Right lobe of liver (tissue), 6 donors: ENCODE results near the gene SH3RF3. TPM values are rescaled to one million over a fixed set of nuclear protein-coding genes. Genes with fewer than 3 reads are reported as not detected.

ENCODE experiments used
- ATAC-seq, 4 donors: fragments of 200-7000 bp; cut with Tn5 transposase; one replicate each; pipeline ENCODE4 v1.9.1; 2020; ENCODE audit warnings: mild to moderate bottlenecking in 4 of 4, moderate library complexity in 4 of 4
- DNase-seq, 3 donors: peaks; one replicate each; pipeline ENCODE4 v3.0.0-alpha.2; 2020
- H3K27ac ChIP-seq, 3 donors: fragments of 200-600 bp; one replicate each; pipeline ENCODE4 v1.8.0; 2022
- H3K27me3 ChIP-seq, 2 donors: fragments of 200-600 bp; one replicate each; pipeline ENCODE4 v1.8.0; 2022
- H3K36me3 ChIP-seq, 4 donors: fragments of 200-600 bp; sonication (generic) in 1 of 4; one replicate each; pipeline versions ENCODE4 v1.5.1 to v1.8.0; 2017 to 2022; ENCODE audit warnings: control low read depth in 1 of 4
- H3K4me1 ChIP-seq, 4 donors: fragments of 200-600 bp; sonication (generic) in 1 of 4; one replicate each; pipeline versions ENCODE4 v1.5.1 to v1.8.0; 2017 to 2022; ENCODE audit warnings: control low read depth in 1 of 4
- H3K4me3 ChIP-seq, 3 donors: fragments of 200-600 bp; one replicate each; pipeline ENCODE4 v1.8.0; 2022
- H3K9me3 ChIP-seq, 4 donors: fragments of 200-600 bp; sonication (generic) in 1 of 4; one replicate each; pipeline versions ENCODE4 v1.5.1 to v1.8.0; 2017 to 2022; ENCODE audit warnings: control low read depth in 1 of 4
- POLR2A ChIP-seq: fragments of 450-650 bp; IDR thresholded peaks from one replicate; pipeline ENCODE4 v1.6.1; 2017; ENCODE audit warnings: antibody characterized with exemption, mild to moderate bottlenecking
- WGBS: methylation state at CpG from one replicate; pipeline ENCODE4 v1.1.6; 2018; ENCODE audit warnings: low coverage, low lambda C conversion rate; ENCODE audit not compliant: insufficient coverage; ENCODE audit errors: missing lambda C conversion rate; 5-methylcytosine and 5-hydroxymethylcytosine counted together
- intact Hi-C, 2 donors: fragments of 100-400 bp; cut with DNase I; formaldehyde crosslinking; loops; one replicate each; pipeline versions ENCODE4 v1.11.2 to v1.14.1; 2022
- total RNA-seq, 6 experiments: library from RNA; depleted of rRNA in 2 of 6; stranded (reverse); fragments of >200 nt in 2 of 6; fragmentation: NEBNext Ultra II Directional in 3 of 6; extraction: Animal tissue kit (Norgen Biotek cat#: 25700) in 3 of 6; gene quantifications; one replicate each; pipeline versions ENCODE4 v1.1.0 to v1.2.4, GENCODE V29; 2016 to 2023
- TF ChIP-seq, protein P1 (sequence below), 4 donors: fragments of 200-600 bp in 3 of 4; fragments of 450-650 bp in 1 of 4; IDR thresholded peaks; one replicate each; pipeline versions ENCODE4 v1.5.1 to v1.8.0; 2016 to 2022; ENCODE audit warnings: antibody characterized with exemption in 4 of 4, mild to moderate bottlenecking in 2 of 4
- donor health status: DM: no; HTN: yes; CAD: no.
- donor health status: DM: no; HTN: no; CAD: no.
- donor health status: DM: no; HTN: no; CAD: no.
- donor health status: DM: no; HTN: yes; CAD: no.
- donor health status: DM: no; HTN: yes; CAD: no.

The SH3RF3 gene
- total RNA-seq, 6 experiments from 2014 or later, result 0.68 to 1.6 (median 1.2) TPM

DNA sequence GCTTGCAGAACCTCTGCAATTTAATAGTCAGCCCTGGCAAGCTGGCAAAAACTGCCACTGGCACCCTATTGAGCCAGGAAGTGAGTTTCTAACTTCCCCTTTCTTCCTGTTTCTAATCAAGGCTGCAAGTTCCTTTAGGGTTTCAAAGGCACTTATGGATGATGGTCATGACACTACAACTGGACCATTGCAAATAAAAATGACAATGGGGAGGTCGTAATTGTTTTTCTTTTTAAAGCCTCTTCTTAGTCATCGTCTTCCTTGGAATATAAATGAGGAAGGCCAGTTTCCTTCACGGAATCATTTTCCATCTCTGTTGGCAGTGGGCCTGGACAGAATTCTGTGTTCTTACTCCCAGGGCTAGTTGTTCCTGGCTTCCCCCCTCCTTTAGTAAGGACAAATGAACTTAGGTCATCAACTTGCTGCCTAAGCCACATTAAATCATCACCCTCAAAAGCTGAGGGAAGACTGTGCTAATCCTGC lies 35.8 kb downstream of the SH3RF3 start:
- Histone ChIP-seq H3K27me3 (no peaks in the 10 kb centered on the region), H3K9me3 (no peaks in the 10 kb centered on the region), H3K4me3 (no peak overlapping the region), H3K36me3 (no peaks in the 10 kb centered on the region), H3K27ac (peak overlapping the region in 1 of 3 donors; percentile 15), H3K4me1 (no peaks in the 10 kb centered on the region)
- 48% methylated on average over 3 of the region's 3 CpGs for WGBS
- ATAC-seq, result peak; percentile 14 to 76 (median 60)
- DNase-seq, result no peak
- intact Hi-C loops, result no loop called here
- TF ChIP-seq POLR2A, result no peak
- TF ChIP-seq, protein P1, sequence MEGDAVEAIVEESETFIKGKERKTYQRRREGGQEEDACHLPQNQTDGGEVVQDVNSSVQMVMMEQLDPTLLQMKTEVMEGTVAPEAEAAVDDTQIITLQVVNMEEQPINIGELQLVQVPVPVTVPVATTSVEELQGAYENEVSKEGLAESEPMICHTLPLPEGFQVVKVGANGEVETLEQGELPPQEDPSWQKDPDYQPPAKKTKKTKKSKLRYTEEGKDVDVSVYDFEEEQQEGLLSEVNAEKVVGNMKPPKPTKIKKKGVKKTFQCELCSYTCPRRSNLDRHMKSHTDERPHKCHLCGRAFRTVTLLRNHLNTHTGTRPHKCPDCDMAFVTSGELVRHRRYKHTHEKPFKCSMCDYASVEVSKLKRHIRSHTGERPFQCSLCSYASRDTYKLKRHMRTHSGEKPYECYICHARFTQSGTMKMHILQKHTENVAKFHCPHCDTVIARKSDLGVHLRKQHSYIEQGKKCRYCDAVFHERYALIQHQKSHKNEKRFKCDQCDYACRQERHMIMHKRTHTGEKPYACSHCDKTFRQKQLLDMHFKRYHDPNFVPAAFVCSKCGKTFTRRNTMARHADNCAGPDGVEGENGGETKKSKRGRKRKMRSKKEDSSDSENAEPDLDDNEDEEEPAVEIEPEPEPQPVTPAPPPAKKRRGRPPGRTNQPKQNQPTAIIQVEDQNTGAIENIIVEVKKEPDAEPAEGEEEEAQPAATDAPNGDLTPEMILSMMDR (IDR thresholded peaks at IDR 0.05), result no peak

DNA sequence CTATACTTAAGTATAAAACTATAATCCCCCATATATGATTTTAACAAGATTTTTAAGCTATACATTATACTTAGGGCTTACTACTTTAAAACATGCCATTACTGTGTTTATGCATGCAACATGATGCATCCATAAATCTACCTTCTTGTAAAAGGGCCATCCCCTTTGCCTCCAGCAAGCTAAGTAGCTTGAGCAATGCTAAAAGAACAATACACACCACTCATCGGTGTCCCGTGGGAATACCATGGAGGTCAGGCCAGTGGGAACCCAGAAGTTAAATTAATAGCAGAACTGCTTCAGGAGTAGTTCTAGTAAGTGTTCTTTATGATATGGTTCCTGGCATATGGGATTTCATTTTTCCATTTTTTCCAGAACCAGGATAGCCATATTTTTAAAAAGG lies 37.8 kb downstream of the SH3RF3 start:
- H3K36me3 ChIP-seq, result no peaks in the 10 kb centered on the region
- intact Hi-C loops, result no loop called here
- DNase-seq, result no peak
- TF ChIP-seq, protein P1 (IDR thresholded peaks at IDR 0.05), result no peak
- no peak for TF ChIP-seq POLR2A
- no peak overlapping the region for H3K4me3 ChIP-seq
- 70% methylated on average over 2 of the region's 2 CpGs for WGBS
- no peak for ATAC-seq
- no peaks in the 10 kb centered on the region for H3K4me1 ChIP-seq
- H3K9me3 ChIP-seq, result no peaks in the 10 kb centered on the region
- H3K27me3 ChIP-seq, result no peaks in the 10 kb centered on the region
- no peak overlapping the region for H3K27ac ChIP-seq

DNA sequence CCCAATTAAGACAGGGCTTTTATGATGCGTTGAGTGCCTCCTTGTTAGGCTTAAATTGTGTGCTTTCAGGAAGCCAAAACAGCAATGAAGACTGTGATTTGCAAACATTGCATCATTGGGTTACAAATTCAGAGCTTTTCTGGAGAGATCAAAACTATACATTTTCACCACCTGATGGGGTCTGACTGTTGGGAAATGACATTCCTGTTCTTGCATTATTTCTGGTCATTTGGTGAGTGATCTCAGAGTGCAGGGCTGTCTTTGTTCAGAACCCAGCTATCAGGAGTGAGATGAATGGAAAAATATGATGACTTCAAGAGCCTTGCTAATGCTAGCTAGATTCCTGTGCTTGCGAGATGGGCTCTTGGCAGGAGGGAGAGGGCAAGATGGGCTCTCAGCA lies 39.1 kb downstream of the SH3RF3 start:
- DNase-seq (no peak), ATAC-seq (no peak)
- H3K4me1 ChIP-seq, result no peaks in the 10 kb centered on the region
- intact Hi-C loops, result no loop called here
- WGBS, result 83% methylated on average over 1 of the region's 2 CpGs
- H3K27ac ChIP-seq, result no peak overlapping the region
- H3K27me3 ChIP-seq, result no peaks in the 10 kb centered on the region
- TF ChIP-seq, protein P1 (IDR thresholded peaks at IDR 0.05), result no peak
- TF ChIP-seq POLR2A, result no peak
- H3K9me3 ChIP-seq, result no peaks in the 10 kb centered on the region
- no peak overlapping the region for H3K4me3 ChIP-seq
- no peaks in the 10 kb centered on the region for H3K36me3 ChIP-seq

DNA sequence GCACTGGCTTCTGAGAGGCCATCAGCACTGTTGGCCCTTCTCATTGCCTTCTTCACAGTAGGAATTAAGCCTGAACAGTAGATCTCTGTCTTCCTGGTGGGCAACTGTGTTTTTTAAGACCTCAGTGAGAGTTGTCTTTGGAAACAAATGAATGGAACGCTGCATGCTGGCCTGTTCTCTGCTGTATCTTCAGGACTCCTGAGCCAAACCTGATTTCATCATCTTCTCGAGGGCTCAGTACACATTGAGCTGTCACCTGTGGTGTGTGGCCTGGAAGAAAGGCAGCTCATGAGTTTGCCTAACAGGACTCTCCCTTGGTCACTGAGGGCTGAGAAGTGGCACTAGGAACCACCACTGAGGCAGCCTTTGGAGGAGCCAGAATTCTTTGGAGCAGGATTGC lies 39.7 kb downstream of the SH3RF3 start:
- Histone ChIP-seq H3K27me3 (no peaks in the 10 kb centered on the region), H3K4me1 (no peaks in the 10 kb centered on the region), H3K9me3 (no peaks in the 10 kb centered on the region), H3K4me3 (no peak overlapping the region), H3K27ac (no peak overlapping the region), H3K36me3 (no peaks in the 10 kb centered on the region)
- peak in 2 of 4 donors; percentile 22 to 77 for ATAC-seq
- no CpG with 5 or more reads among the region's 2 CpGs for WGBS
- TF ChIP-seq, protein P1 (IDR thresholded peaks at IDR 0.05), result no peak
- TF ChIP-seq POLR2A, result no peak
- intact Hi-C loops, result no loop called here
- no peak for DNase-seq

DNA sequence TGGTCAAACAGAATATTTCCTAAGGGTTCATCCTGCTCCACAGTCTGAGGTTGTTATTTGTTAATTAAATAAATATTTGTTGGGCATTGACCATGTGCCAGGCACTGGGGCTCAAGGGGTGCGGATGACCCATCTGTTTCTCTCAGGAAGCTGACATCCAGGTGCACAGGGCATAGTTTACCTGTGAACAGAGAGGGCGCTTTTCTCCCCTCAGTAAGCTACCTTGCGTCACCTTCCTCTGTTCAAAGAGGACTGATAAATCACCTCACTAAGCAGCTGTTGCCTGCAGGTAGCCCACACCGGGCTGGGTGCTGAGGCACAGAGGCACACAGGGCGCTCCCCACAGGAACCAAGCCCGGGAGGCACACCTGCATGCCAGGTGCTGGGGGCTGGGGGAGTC lies 41.6 kb downstream of the SH3RF3 start:
- H3K36me3 ChIP-seq, result no peaks in the 10 kb centered on the region
- no peak for TF ChIP-seq POLR2A
- TF ChIP-seq, protein P1 (IDR thresholded peaks at IDR 0.05), result no peak
- WGBS, result 75% methylated on average over 6 of the region's 6 CpGs
- ATAC-seq (no peak), DNase-seq (no peak)
- no peaks in the 10 kb centered on the region for H3K27me3 ChIP-seq
- no peak overlapping the region for H3K4me3 ChIP-seq
- no peak overlapping the region for H3K27ac ChIP-seq
- no peaks in the 10 kb centered on the region for H3K9me3 ChIP-seq
- H3K4me1 ChIP-seq, result no peaks in the 10 kb centered on the region
- intact Hi-C loops, result no loop called here
